Measurements from ENCODE around the gene STPG3.
A peak's percentile ranks its signal among the peaks of the same experiment; 100 is the strongest.
"Not testable (repeated sequence)": the region's sequence is repeated elsewhere in the genome, so short reads cannot be mapped to it uniquely, and the experiment has no call there.

STPG3 gene

DNA sequence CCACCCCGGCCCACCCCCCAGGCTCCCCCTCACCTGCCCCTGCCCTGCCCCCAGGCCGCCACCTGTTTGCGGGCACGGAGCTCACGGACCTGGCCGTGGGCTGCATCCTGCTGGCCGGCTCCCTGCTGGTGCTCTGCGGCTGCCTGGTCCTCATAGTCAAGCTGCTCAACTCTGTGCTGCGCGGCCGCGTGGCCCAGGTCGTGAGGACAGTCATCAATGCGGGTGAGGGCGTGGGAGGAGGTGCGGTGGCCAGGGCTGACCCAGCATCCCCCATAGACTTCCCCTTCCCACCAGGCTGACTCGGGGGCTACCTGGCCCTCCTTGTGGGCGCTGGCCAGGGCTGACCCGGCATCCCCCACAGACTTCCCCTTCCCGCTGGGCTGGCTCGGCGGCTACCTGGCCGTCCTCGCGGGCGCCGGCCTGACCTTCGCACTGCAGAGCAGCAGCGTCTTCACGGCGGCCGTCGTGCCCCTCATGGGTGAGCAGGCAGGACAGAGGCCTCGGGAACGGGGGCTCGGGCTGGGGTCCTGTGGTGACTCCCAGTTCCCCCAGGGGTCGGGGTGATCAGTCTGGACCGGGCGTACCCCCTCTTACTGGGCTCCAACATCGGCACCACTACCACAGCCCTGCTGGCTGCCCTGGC, 16.9 kb upstream of the STPG3 start:
- DNase-seq (ENCODE audit: low read depth): no peak

DNA sequence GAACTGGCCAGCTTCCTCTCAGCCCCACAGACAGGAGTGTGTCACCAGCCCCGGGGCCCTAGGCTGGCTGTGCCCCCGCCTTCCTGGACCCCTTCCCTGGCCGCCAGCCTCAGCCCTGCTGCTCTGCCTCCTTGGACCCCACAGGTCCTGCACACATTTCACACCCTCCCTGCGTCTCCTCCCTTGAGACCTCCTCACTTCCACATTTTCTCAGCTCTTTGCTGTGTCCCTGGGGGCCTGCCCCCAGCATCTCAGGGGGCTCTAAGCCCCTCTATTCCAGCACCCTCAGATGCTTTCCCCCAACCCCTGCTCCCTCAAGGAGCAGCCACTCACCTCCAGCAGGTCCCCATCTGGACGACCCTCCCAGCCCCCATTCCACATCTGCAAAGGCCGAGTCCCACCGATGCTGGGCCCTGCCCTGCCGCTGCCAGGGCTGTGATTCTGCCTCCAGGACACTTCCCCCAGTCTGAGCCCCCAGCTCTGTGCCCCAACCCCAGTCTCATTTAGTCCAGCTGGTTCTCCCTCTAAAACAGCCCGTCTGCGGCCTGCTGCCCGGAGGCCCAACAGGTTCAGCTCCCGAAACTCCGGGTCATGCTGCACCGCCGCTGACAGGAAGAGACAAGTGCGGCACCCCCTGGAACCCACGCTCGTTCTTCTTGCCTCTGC, 16.2 kb upstream of the STPG3 start:
- DNase-seq (ENCODE audit: low read depth): no peak

- no peak for DNase-seq (ENCODE audit: low read depth)
These were observed 15.5 kb upstream of the STPG3 start for GRCh38 chr9:137235424-137236237.

DNA sequence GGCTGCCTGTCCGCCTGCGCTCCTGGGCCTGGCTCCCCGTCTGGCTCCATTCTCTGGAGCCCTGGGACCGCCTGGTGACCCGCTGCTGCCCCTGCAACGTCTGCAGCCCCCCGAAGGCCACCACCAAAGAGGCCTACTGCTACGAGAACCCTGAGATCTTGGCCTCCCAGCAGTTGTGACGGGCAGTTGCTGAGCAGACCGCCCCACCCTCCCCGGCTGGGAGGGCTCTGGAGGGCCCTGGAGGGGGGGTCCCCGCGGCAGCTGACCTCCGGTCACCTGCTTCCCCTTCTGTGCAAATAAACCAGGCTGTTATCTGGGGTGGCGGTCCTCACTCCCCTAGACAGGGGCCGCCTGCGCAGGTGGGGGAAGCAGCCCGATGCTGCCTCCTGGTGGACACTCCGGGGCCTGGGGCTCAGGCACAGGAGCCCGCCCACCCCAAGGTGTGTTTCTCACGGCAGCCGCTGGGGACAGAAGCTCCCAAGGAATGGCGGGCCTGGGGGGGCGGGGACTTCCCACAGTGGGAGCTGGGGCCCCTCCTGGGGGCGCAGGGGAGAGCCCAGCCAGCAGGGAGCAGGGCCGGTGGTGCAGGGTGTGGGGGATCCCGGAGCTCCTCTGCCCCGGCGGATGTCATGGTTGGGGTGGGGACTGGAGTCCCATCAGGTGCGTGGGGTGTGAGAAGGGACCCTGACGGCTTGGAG, 14.7 kb upstream of the STPG3 start:
- peak; percentile 44 for DNase-seq (ENCODE audit: low read depth)

DNA sequence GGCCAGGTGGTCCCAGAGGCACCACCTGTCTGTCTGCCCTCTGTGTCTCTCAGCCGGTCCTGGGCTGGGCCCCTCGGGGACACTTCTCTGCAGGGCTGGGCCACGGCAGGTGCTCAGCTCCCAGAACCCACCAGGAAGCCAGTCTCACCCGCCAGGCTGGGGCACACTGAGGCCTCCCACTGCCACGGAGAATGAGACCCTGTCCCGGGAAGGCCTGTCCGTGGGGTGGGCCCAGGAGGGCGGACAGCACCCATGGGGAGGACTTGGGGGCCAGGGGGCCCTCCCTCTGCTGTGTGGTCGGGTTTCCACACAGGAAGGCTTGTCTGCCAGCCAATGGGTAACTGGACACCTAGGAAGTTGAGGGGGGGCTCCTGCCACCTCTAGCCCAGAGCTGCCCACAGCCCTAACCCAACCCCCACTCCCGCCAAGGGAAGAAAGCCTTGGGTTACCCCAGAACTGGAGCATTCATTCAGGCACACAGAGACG, 14.1 kb upstream of the STPG3 start:
- DNase-seq (ENCODE audit: low read depth): no peak

- DNase-seq (ENCODE audit: low read depth): no peak
These were observed 13.0 kb upstream of the STPG3 start for GRCh38 chr9:137237759-137238726.

GRCh38 chr9:137239541-137240200, 11.4 kb upstream of the STPG3 start:
- not testable (repeated sequence) for DNase-seq (ENCODE audit: low read depth)

DNA sequence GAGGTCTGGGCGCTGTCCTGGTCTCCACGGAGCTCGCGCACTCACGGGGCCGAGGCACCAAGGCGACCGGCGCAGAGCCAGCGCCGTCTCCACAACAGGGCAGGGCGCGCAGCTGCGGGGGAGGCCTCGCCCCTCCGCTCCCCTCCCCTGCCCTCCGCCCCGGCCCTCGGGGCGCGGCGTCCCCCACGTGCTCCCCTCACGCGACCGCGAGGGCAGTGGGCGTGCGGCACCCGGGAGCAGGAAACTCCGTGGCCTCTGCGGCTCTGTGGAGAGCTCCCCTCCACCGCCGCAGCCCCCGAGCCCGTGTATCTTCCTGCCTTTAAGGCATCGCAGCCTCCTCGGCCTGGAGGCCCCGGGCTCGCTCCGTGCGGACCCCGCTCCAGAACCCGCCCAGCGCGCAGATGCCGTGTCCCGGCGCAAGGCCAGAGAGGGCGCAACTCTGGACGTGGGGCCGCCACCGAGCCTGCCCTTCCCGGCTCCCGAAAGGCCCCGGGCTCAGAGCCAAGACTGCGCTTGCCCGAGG, 10.7 kb upstream of the STPG3 start:
- DNase-seq (ENCODE audit: low read depth): peak; percentile 67

DNA sequence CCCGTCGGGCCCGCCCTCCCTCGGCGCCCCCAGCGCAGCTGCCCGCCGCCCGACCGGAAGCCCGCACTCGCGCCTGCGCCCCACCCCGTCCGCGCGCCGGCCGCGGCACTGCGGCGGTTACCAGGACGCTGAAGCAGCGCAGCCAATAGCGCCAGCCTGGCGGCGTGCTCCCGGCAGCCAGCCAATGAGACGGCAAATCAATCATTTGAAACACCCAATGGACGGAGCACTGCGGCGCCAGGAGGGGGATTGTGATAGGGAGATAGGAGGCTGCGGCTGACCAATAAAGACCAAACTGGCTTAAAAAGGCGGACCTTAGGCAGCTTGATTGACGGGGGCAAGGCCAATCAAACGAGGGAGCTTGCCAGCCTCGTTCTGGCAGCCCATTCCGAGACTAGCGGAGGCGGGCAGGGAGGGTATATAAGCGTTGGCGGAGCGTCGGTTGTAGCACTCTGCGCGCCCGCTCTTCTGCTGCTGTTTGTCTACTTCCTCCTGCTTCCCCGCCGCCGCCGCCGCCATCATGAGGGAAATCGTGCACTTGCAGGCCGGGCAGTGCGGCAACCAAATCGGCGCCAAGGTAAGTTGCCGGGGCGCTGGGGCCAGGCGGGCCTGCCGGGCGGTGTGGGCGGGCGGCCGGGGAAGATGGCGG, 10.1 kb upstream of the STPG3 start, which contains the start of gene TUBB4B:
Gene TUBB4B, plus strand, starts transcription at position 447 of the 649 bp plus-strand sequence. Its CDS starts 74 bp downstream, at position 521.
- DNase-seq (ENCODE audit: low read depth): peak; percentile 100

GRCh38 chr9:137241490-137242268, 9.4 kb upstream of the STPG3 start:
- DNase-seq (ENCODE audit: low read depth): no peak

DNA sequence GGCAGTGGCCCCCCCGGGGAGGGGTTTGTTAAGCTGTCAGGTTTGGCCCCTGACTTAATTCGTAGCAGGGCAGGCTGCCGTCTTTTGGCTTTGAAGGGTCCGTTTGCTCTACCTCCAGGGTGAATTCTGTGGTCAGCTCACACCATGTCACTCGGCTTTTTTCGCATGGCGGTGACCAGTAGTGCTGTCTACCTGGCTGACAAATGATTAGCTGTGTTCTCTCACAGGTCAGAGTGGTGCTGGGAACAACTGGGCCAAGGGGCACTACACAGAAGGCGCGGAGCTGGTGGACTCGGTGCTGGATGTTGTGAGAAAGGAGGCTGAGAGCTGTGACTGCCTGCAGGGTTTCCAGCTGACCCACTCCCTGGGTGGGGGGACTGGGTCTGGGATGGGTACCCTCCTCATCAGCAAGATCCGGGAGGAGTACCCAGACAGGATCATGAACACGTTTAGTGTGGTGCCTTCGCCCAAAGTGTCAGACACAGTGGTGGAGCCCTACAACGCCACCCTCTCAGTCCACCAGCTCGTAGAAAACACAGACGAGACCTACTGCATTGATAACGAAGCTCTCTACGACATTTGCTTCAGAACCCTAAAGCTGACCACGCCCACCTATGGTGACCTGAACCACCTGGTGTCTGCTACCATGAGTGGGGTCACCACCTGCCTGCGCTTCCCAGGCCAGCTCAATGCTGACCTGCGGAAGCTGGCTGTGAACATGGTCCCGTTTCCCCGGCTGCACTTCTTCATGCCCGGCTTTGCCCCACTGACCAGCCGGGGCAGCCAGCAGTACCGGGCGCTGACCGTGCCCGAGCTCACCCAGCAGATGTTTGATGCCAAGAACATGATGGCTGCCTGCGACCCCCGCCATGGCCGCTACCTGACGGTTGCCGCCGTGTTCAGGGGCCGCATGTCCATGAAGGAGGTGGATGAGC, 8.6 kb upstream of the STPG3 start:
- no peak for DNase-seq (ENCODE audit: low read depth)

GRCh38 chr9:137243266-137243625, 7.8 kb upstream of the STPG3 start:
- not testable (repeated sequence) for DNase-seq (ENCODE audit: low read depth)

GRCh38 chr9:137243626-137244485, 7.2 kb upstream of the STPG3 start:
- DNase-seq (ENCODE audit: low read depth): no peak

- DNase-seq (ENCODE audit: low read depth): no peak
These were observed 6.3 kb upstream of the STPG3 start for GRCh38 chr9:137244486-137245449.
